ENCODE results near the gene SUN5. TPM values are rescaled to one million over a fixed set of nuclear protein-coding genes. Genes with fewer than 3 reads are reported as not detected.
"Not testable (repeated sequence)": the region's sequence is repeated elsewhere in the genome, so short reads cannot be mapped to it uniquely, and the experiment has no call there.

The SUN5 gene
- total RNA-seq, 1 experiment from 2014 or later: not detected

GRCh38 chr20:32957459-32957858 is 46.8 kb downstream of the SUN5 start:
- Histone ChIP-seq H3K18ac (ENCODE audit: insufficient read length, low read depth, low read length) (no peak overlapping the region), H2AFZ (ENCODE audit: low read length) (no peak overlapping the region), H2BK20ac (ENCODE audit: low read depth, low read length, poor library complexity, severe bottlenecking) (no peak overlapping the region), H3K9me3 (ENCODE audit: control insufficient read depth, low read depth, low read length) (no peaks in the 10 kb centered on the region), H2AK5ac (ENCODE audit: insufficient read length, low read length) (no peak overlapping the region), H3K14ac (ENCODE audit: insufficient read depth, low read length) (no peak overlapping the region), H3K79me1 (ENCODE audit: insufficient read depth, low read depth, low read length, poor library complexity, severe bottlenecking) (no peaks in the 10 kb centered on the region), H3K27me3 (ENCODE audit: insufficient read depth, low read length) (no peaks in the 10 kb centered on the region), H3K4me1 (ENCODE audit: insufficient read depth, low read length) (no peaks in the 10 kb centered on the region), H4K8ac (replicated peaks; ENCODE audit: insufficient read length, low read depth, low read length) (no peak overlapping the region), H4K5ac (ENCODE audit: insufficient read length, low read depth, low read length) (no peak overlapping the region), H2BK15ac (ENCODE audit: low read depth, low read length) (no peak overlapping the region), H2BK12ac (ENCODE audit: insufficient read length, low read depth, low read length) (no peak overlapping the region), H3K23me2 (ENCODE audit: insufficient read length, low read depth, low read length, poor library complexity, severe bottlenecking) (no peaks in the 10 kb centered on the region), H2BK5ac (ENCODE audit: insufficient read length, low read length) (no peak overlapping the region), H3K27ac (ENCODE audit: insufficient read length, low read depth, low read length) (no peak overlapping the region), H3K79me2 (ENCODE audit: insufficient read depth, low read length) (no peaks in the 10 kb centered on the region), H2BK120ac (ENCODE audit: low read depth, low read length, poor library complexity, severe bottlenecking) (no peak overlapping the region), H3K23ac (ENCODE audit: insufficient read length, low read depth, low read length) (no peak overlapping the region), H3K56ac (ENCODE audit: insufficient read length, low read depth, low read length) (no peak overlapping the region), H4K20me1 (ENCODE audit: control insufficient read depth, insufficient read depth, insufficient read length) (no peaks in the 10 kb centered on the region), H3K4me2 (ENCODE audit: insufficient read depth, insufficient read length, low read length) (no peak overlapping the region), H3T11ph (ENCODE audit: low read length) (no peak overlapping the region), H3K9ac (ENCODE audit: extremely low read depth, insufficient read length, low read length) (no peak overlapping the region), H3K4ac (ENCODE audit: low read depth, low read length) (no peak overlapping the region), H4K91ac (ENCODE audit: insufficient read length, low read depth, low read length) (no peak overlapping the region)
- WGBS (ENCODE audit: extremely low coverage, insufficient read length, low lambda C conversion rate): no CpG with 5 or more reads among the region's 5 CpGs
- no peak for DNase-seq
- Mint-ChIP-seq H3K27ac (no peak overlapping the region), H3K27me3 (ENCODE audit: low read depth) (peaks cover 82% of the 10 kb centered on the region), H3K9me3 (peaks cover 21 to 36% of the 10 kb centered on the region in 2 experiments), H3K36me3 (ENCODE audit: insufficient read depth in 1 of 3, low read depth in 3 of 3) (peaks cover 1 to 12% (median 7%) of the 10 kb centered on the region in 3 experiments; a peak in 4 of 7 replicates), H3K4me1 (peaks cover 7 to 8% of the 10 kb centered on the region in 2 experiments), H3K4me3 (no peak overlapping the region)
- TF ChIP-seq, protein P1, sequence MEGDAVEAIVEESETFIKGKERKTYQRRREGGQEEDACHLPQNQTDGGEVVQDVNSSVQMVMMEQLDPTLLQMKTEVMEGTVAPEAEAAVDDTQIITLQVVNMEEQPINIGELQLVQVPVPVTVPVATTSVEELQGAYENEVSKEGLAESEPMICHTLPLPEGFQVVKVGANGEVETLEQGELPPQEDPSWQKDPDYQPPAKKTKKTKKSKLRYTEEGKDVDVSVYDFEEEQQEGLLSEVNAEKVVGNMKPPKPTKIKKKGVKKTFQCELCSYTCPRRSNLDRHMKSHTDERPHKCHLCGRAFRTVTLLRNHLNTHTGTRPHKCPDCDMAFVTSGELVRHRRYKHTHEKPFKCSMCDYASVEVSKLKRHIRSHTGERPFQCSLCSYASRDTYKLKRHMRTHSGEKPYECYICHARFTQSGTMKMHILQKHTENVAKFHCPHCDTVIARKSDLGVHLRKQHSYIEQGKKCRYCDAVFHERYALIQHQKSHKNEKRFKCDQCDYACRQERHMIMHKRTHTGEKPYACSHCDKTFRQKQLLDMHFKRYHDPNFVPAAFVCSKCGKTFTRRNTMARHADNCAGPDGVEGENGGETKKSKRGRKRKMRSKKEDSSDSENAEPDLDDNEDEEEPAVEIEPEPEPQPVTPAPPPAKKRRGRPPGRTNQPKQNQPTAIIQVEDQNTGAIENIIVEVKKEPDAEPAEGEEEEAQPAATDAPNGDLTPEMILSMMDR (conservative IDR thresholded peaks at IDR 0.05): no peak

DNA sequence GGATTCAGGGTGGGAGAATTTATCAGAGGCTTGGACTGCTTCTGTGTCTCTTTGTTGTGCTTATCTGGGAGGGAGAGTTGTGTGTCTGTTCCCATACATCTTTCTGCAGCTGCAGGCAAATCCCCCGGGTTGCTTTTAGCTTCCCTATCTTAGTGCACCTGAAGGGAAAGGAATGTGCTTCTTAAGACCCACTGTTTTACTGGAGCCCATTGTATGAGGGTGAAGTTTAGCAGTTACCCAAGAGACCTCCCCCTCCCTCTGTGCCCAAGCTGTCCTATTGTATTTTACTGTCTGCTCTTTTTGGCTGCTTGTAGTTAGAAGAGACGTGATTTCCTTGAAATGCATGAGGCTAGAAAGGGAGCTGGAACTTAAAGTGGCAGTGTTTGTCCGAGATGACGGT is 53.7 kb downstream of the SUN5 start:
- Mint-ChIP-seq H3K9me3 (peaks cover 4 to 27% of the 10 kb centered on the region in 2 experiments; a peak in 4 of 5 replicates), H3K27me3 (ENCODE audit: low read depth) (peaks cover 98% of the 10 kb centered on the region), H3K4me1 (peaks cover 12 to 14% of the 10 kb centered on the region in 2 experiments)
- not testable (repeated sequence) for H2BK5ac ChIP-seq (ENCODE audit: insufficient read length, low read length); H4K20me1 ChIP-seq (ENCODE audit: control insufficient read depth, insufficient read depth, insufficient read length); H3K23ac ChIP-seq (ENCODE audit: insufficient read length, low read depth, low read length); H3K79me1 ChIP-seq (ENCODE audit: insufficient read depth, low read depth, low read length, poor library complexity, severe bottlenecking); H3K4me1 ChIP-seq (ENCODE audit: insufficient read depth, low read length); H3K4me3 Mint-ChIP-seq; DNase-seq; H3K9ac ChIP-seq (ENCODE audit: extremely low read depth, insufficient read length, low read length); H3K23me2 ChIP-seq (ENCODE audit: insufficient read length, low read depth, low read length, poor library complexity, severe bottlenecking); H2BK120ac ChIP-seq (ENCODE audit: low read depth, low read length, poor library complexity, severe bottlenecking); H2BK20ac ChIP-seq (ENCODE audit: low read depth, low read length, poor library complexity, severe bottlenecking); H4K8ac ChIP-seq (replicated peaks; ENCODE audit: insufficient read length, low read depth, low read length); H3K14ac ChIP-seq (ENCODE audit: insufficient read depth, low read length); H3K4me2 ChIP-seq (ENCODE audit: insufficient read depth, insufficient read length, low read length); H3K36me3 Mint-ChIP-seq (ENCODE audit: insufficient read depth in 1 of 3, low read depth in 3 of 3); H3K4ac ChIP-seq (ENCODE audit: low read depth, low read length); H3K79me2 ChIP-seq (ENCODE audit: insufficient read depth, low read length); H3K9me3 ChIP-seq (ENCODE audit: control insufficient read depth, low read depth, low read length); H2BK12ac ChIP-seq (ENCODE audit: insufficient read length, low read depth, low read length); H2BK15ac ChIP-seq (ENCODE audit: low read depth, low read length); H2AK5ac ChIP-seq (ENCODE audit: insufficient read length, low read length); H2AFZ ChIP-seq (ENCODE audit: low read length); H3K27ac ChIP-seq (ENCODE audit: insufficient read length, low read depth, low read length); H3K18ac ChIP-seq (ENCODE audit: insufficient read length, low read depth, low read length); H3T11ph ChIP-seq (ENCODE audit: low read length); H4K91ac ChIP-seq (ENCODE audit: insufficient read length, low read depth, low read length); H3K27ac Mint-ChIP-seq; H3K56ac ChIP-seq (ENCODE audit: insufficient read length, low read depth, low read length); H3K27me3 ChIP-seq (ENCODE audit: insufficient read depth, low read length); H4K5ac ChIP-seq (ENCODE audit: insufficient read length, low read depth, low read length)
- no CpG with 5 or more reads among the region's 4 CpGs for WGBS (ENCODE audit: extremely low coverage, insufficient read length, low lambda C conversion rate)
